Stimulated activated CD8-positive, alpha-beta memory T cell treated with anti-CD3 and anti-CD28 coated beads, Interleukin-2, amount 100 ng/mL, for 1 hour (primary cell): ENCODE results near the gene HTR3E.

Source experiments
- DNase-seq, 2 donors: peaks; one replicate each; pipeline ENCODE4 v3.0.0-alpha.2; 2020; ENCODE audit warnings: low read depth in 2 of 2

HTR3E gene

GRCh38 chr3:184155644-184156521 is 59.0 kb downstream of the HTR3E start:
- DNase-seq = no peak

- DNase-seq = no peak
Measured at GRCh38 chr3:184156522-184156955, 59.7 kb downstream of the HTR3E start.
